Umbilical cord (tissue), 2 donors: Measurements from ENCODE around the gene TAF11L9. TPM values are rescaled to one million over a fixed set of nuclear protein-coding genes. Genes with fewer than 3 reads are reported as not detected.
"Not testable (repeated sequence)": the region's sequence is repeated elsewhere in the genome, so short reads cannot be mapped to it uniquely, and the experiment has no call there.

Source experiments
- DNase-seq: peaks from one replicate; pipeline ENCODE4 v3.0.0-alpha.2; 2015; ENCODE audit warnings: low spot score
- total RNA-seq: library from RNA; depleted of rRNA; stranded (reverse); fragments of >200 nt; gene quantifications from one replicate; pipeline ENCODE4 v1.2.3, GENCODE V29; 2014; ENCODE audit warnings: low replicate concordance; ENCODE audit not compliant: insufficient read depth

TAF11L9 gene
- total RNA-seq = 16.4 TPM

- DNase-seq = not testable (repeated sequence)
These were observed at the start of gene TAF11L9 for GRCh38 chr5:17594255-17594654. Gene TAF11L9, minus strand, starts transcription at chr5:17594394.

GRCh38 chr5:17634160-17634559 lies 40.0 kb upstream of the TAF11L9 start, which contains the start of gene TAF11L14:
Gene TAF11L14, plus strand, starts transcription at chr5:17634460.
- DNase-seq = no peak

- DNase-seq = not testable (repeated sequence)
These were observed 37.6 kb upstream of the TAF11L9 start, which contains the start of gene TAF11L13 for GRCh38 chr5:17631788-17632187. Gene TAF11L13, plus strand, starts transcription at chr5:17632088.

GRCh38 chr5:17625686-17626085 lies 31.5 kb upstream of the TAF11L9 start:
- DNase-seq = no peak

GRCh38 chr5:17620627-17621026 lies 26.4 kb upstream of the TAF11L9 start:
- no peak for DNase-seq

GRCh38 chr5:17619354-17619753 lies 25.2 kb upstream of the TAF11L9 start:
- DNase-seq = no peak

- DNase-seq = no peak
These were observed 20.8 kb upstream of the TAF11L9 start for GRCh38 chr5:17614872-17615605.

- not testable (repeated sequence) for DNase-seq
These were observed 15.9 kb upstream of the TAF11L9 start, which contains the start of gene TAF11L12 for GRCh38 chr5:17610092-17610491. Gene TAF11L12, plus strand, starts transcription at chr5:17610392.

- not testable (repeated sequence) for DNase-seq
These were observed 13.3 kb upstream of the TAF11L9 start for GRCh38 chr5:17607461-17607860.

GRCh38 chr5:17604951-17605350 lies 10.8 kb upstream of the TAF11L9 start:
- no peak for DNase-seq

- DNase-seq = not testable (repeated sequence)
These were observed 9.7 kb upstream of the TAF11L9 start, which contains the start of gene TAF11L11 for GRCh38 chr5:17603880-17604279. Gene TAF11L11, plus strand, starts transcription at chr5:17604183.

- DNase-seq = not testable (repeated sequence)
These were observed 3.5 kb upstream of the TAF11L9 start, which contains the start of gene TAF11L10 for GRCh38 chr5:17597728-17598127. Gene TAF11L10, minus strand, starts transcription at chr5:17597828.

- not testable (repeated sequence) for DNase-seq
These were observed 3.3 kb downstream of the TAF11L9 start, which contains the start of gene TAF11L8 for GRCh38 chr5:17590860-17591259. Gene TAF11L8, minus strand, starts transcription at chr5:17590960.

GRCh38 chr5:17585658-17586057 lies 8.5 kb downstream of the TAF11L9 start, which contains the start of gene TAF11L7:
Gene TAF11L7, minus strand, starts transcription at chr5:17585758.
- not testable (repeated sequence) for DNase-seq

Other genes with a start within 250 kb of the TAF11L9 start
- gene TAF11L2, start 96.2 kb downstream of the TAF11L9 start, total RNA-seq = 5.3 TPM
- gene TAF11L3, start 76.0 kb downstream of the TAF11L9 start, total RNA-seq = not detected
- gene TAF11L4, start 72.6 kb downstream of the TAF11L9 start, total RNA-seq = not detected
- 16.4 TPM for gene TAF11L5, start 69.2 kb downstream of the TAF11L9 start, total RNA-seq
- gene TAF11L6, start 65.7 kb downstream of the TAF11L9 start, total RNA-seq = not detected
- gene TAF11L7, start 8.6 kb downstream of the TAF11L9 start, total RNA-seq = not detected
- not detected for gene TAF11L8, start 3.4 kb downstream of the TAF11L9 start, total RNA-seq
- gene TAF11L10, start 3.4 kb upstream of the TAF11L9 start, total RNA-seq = 16.4 TPM
- 0.96 TPM for gene TAF11L11, start 9.8 kb upstream of the TAF11L9 start, total RNA-seq
- 0.96 TPM for gene TAF11L12, start 16.0 kb upstream of the TAF11L9 start, total RNA-seq
- gene TAF11L13, start 37.7 kb upstream of the TAF11L9 start, total RNA-seq = 5.3 TPM
- 9.4 TPM for gene TAF11L14, start 40.1 kb upstream of the TAF11L9 start, total RNA-seq